Stimulated activated memory B cell treated with anti-CD40 and anti-IgM and Interleukin-4, amounts not matched to agents 10 μg/mL and 1 μg/mL and 100 μg/mL, for 72 hours (primary cell): Measurements from ENCODE around the gene MEOX2.

ENCODE experiments used
- ATAC-seq: fragments of 150-1000 bp; cut with Tn5 transposase; 2 replicates; pipeline ENCODE4 v1.10.0; 2021
- H3K27ac Mint-ChIP-seq: one replicate; pipeline ENCODE4 v1.8.0; 2022; ENCODE audit warnings: mild to moderate bottlenecking, mixed read lengths
- H3K27me3 Mint-ChIP-seq: one replicate; pipeline ENCODE4 v1.8.0; 2022; ENCODE audit warnings: mixed read lengths
- H3K36me3 Mint-ChIP-seq: one replicate; pipeline ENCODE4 v1.8.0; 2022; ENCODE audit warnings: mixed read lengths
- H3K4me1 Mint-ChIP-seq: one replicate; pipeline ENCODE4 v1.8.0; 2022; ENCODE audit warnings: mixed read lengths
- H3K4me3 Mint-ChIP-seq: one replicate; pipeline ENCODE4 v1.8.0; 2022; ENCODE audit warnings: mild to moderate bottlenecking, moderate library complexity, mixed read lengths
- H3K9me3 Mint-ChIP-seq: one replicate; pipeline ENCODE4 v1.8.0; 2022; ENCODE audit warnings: mixed read lengths

Gene MEOX2

DNA sequence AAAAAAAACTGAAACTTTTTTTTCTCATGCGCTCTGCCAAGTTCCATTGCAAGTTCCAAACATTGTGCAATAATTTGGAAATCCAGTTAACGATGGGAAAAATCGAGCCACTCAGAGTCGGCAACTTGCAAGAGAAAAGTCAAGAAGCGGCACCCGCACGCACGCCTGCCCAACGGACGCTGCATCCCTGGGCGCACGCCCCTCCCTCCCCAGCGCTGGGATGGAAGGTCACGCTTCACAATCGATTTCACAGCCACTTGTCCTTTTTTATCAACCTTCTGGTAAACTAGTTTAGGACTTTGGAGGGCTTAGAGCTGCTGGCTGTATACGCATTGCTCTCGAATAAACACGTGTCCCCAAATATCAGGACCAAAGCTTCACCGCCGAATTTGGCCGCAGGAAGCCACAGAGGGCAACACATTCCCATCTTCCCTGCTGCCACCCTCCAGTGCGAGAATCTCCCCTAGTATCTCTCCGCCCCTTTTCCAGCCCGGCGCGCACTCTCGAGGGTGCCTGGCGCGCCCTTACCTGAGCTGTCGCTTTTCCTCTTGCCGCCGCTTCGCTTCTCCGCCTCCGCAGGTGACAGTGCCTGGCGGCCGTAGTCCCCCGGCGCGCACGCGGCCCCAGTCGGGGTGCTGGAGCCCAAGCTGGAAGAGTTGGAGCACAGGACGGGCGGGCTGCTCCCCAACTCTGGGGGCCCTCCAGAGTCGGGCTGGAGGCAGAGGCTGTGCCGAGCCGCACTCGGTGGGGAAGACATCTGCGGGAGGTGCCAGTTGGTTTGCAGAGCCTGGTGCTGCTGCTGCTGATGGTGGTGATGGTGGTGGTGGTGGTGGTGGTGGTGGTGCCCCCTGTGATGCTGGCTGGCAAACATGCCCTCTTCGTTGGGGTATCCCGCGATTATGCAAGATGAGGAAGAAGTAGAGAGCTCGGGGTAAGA, 857 bp downstream of the MEOX2 start:
- no peaks in the 10 kb centered on the region for H3K36me3 Mint-ChIP-seq
- no peak for ATAC-seq

DNA sequence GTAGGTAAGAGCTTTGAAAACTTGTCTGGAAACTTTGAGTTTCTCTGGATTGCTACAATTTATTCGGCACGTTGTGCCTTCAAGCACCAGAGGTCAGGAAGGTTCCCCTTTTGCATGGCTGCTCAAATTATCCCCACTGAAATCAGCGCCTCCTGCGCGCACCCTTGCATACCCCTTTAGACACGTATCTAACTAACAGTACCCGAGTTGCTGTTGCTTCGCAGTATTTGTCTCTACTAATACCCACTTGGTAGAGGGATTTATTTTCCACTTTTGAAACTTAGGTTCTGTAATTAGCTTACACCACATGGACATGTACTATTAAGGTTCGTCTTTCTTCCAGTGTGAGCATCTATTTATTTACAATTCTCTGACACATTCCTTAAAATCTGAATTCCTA, 1.6 kb downstream of the MEOX2 start:
- Mint-ChIP-seq H3K36me3 (no peaks in the 10 kb centered on the region), H3K9me3 (no peaks in the 10 kb centered on the region), H3K4me3 (no peak overlapping the region), H3K27ac (no peak overlapping the region), H3K4me1 (no peaks in the 10 kb centered on the region), H3K27me3 (peaks cover 35% of the 10 kb centered on the region)
- ATAC-seq: no peak

More for the DNA sequence above, 857 bp downstream of the MEOX2 start:
- Mint-ChIP-seq H3K9me3 (no peaks in the 10 kb centered on the region), H3K4me3 (no peak overlapping the region), H3K4me1 (no peaks in the 10 kb centered on the region), H3K27me3 (peaks cover 35% of the 10 kb centered on the region), H3K27ac (no peak overlapping the region)

DNA sequence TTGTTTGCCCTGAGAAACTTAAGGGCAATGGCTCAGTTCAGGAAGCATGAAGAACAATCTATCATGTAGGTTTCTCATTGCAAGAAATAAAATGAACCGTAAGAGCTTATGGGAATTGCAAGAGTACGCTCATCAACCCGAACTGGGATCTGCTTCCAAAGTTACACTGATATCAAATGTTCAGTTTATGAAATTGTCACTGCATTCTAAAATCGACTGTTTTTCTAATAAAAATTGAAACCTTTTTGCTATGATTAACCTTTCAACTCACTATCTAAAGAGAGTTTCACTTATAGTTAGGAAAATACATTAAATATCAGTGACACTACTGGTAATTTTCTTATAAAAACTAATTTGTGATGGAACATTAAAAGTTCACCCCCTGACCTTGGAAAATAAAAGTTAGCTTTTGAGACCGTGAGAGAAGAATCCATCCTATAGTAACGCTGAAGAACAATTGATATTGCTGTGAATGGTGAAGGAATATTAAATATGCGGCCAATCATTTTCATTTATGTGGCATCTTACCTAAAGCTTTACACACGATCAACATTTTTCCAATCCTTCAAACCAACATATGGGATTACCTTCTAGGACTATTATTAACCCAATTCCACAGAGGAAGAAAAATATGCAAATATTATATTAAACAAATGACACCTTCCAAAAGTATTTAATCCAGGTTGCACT, 2.2 kb downstream of the MEOX2 start:
- H3K27ac Mint-ChIP-seq: no peak overlapping the region
- peaks cover 35% of the 10 kb centered on the region for H3K27me3 Mint-ChIP-seq
- no peaks in the 10 kb centered on the region for H3K9me3 Mint-ChIP-seq
- no peak for ATAC-seq
- no peaks in the 10 kb centered on the region for H3K36me3 Mint-ChIP-seq
- no peak overlapping the region for H3K4me3 Mint-ChIP-seq
- H3K4me1 Mint-ChIP-seq: no peaks in the 10 kb centered on the region

DNA sequence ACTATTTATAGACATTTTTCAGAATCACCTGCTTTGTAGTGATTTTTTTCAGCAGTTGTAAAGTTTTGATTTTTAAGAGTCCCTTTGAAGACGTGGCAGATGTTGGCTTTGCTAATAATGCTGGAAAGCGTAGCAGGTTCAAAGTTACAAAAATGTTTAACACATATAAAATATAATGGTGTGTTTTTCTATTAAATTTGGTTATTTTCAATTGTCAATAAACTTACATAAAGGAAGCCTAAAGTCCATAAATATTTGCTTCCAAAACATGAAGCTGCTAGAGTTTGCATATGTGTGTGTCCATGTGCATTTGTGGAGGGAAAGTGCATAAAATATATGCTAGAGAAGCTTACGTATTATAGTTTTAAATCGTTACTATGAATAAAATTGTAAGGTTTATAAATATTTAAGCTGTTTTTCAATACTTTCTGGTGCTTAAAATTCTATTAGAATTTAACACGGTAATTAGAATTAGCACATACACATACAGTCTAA, 3.7 kb downstream of the MEOX2 start:
- no peaks in the 10 kb centered on the region for H3K4me1 Mint-ChIP-seq
- H3K27me3 Mint-ChIP-seq: peaks cover 25% of the 10 kb centered on the region
- H3K27ac Mint-ChIP-seq: no peak overlapping the region
- no peaks in the 10 kb centered on the region for H3K9me3 Mint-ChIP-seq
- no peak overlapping the region for H3K4me3 Mint-ChIP-seq
- no peak for ATAC-seq
- no peaks in the 10 kb centered on the region for H3K36me3 Mint-ChIP-seq

DNA sequence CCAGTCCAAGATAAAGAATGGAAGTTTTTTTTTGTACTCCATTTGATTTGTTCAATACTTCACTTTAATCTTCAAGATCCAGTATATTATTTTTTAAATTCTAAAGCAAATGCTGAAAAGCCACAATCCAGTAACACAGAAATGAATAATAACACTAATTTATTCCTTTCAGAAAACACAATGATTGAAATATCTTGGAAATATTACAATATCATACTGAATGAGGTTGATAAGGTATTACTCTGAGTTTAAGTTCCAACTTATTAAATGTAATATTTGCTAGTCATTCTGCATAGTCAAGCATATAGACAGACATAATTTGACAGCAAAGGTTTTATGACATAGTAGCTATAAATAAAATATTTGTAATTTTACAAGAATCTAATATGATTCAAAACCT, 4.4 kb downstream of the MEOX2 start:
- no peaks in the 10 kb centered on the region for H3K9me3 Mint-ChIP-seq
- no peak overlapping the region for H3K4me3 Mint-ChIP-seq
- H3K36me3 Mint-ChIP-seq: no peaks in the 10 kb centered on the region
- no peak overlapping the region for H3K27ac Mint-ChIP-seq
- ATAC-seq: no peak
- H3K4me1 Mint-ChIP-seq: no peaks in the 10 kb centered on the region
- H3K27me3 Mint-ChIP-seq: peaks cover 18% of the 10 kb centered on the region

DNA sequence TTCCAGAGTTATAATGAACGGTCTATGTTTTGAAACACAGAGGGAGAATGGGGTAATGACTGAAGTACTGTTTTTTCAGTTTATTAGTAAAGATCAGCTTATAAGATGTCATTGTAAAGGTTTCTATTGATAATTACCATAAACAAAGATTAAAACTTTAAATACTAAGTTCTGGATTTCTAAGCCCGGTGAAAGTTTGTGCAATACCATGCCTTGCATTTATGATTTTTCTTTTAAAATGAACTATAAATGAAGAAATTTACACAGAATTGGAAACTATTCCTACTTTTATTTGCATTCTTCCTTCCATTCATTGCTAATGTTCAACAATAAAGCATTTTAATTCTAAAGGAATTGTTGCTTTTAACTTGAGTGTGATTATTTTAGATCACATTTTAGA, 4.9 kb downstream of the MEOX2 start:
- H3K4me3 Mint-ChIP-seq: no peak overlapping the region
- ATAC-seq: no peak
- H3K4me1 Mint-ChIP-seq: no peaks in the 10 kb centered on the region
- H3K27ac Mint-ChIP-seq: no peak overlapping the region
- H3K9me3 Mint-ChIP-seq: no peaks in the 10 kb centered on the region
- no peaks in the 10 kb centered on the region for H3K36me3 Mint-ChIP-seq
- peaks cover 13% of the 10 kb centered on the region for H3K27me3 Mint-ChIP-seq

DNA sequence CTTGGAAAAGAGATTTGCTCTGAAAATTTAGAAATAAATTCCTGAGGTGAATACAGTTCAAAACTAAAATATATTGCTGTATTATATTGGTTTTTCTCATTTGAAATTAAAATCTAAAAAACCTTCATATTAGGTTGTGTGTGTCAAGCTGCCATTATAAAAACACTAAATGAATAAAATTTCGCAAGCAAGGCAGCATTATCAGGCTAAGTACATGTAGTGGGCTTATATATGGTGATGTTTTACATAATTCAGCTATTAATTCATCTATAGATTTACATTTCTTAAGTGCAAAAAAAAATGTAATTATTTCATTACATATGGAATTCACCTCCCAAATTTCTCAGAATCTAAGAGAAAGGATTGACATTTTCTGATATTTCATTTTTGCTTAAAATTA, 5.3 kb downstream of the MEOX2 start:
- ATAC-seq: no peak
- Mint-ChIP-seq H3K4me1 (no peaks in the 10 kb centered on the region), H3K9me3 (no peaks in the 10 kb centered on the region), H3K4me3 (no peak overlapping the region), H3K27me3 (peaks cover 9% of the 10 kb centered on the region), H3K27ac (no peak overlapping the region), H3K36me3 (no peaks in the 10 kb centered on the region)

DNA sequence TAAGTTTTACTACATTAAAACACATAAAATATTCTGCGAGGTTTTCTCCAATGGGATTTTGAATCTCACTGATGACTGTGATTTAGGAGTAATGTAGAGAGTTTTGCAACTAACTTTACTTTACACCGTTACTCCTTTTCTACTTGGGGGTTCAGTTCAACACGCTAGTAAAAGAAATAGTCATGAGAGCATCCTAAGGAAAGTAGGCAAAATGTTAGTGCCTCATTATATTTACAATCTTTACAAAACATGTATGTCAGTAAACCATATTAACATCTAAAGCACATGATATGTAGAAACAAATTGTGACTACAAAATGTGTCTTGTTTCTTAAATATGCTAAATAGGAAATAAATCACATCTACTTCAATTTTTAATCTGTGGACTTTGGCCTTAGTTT, 6.0 kb downstream of the MEOX2 start:
- no peak overlapping the region for H3K4me3 Mint-ChIP-seq
- ATAC-seq: no peak
- no peak overlapping the region for H3K27ac Mint-ChIP-seq
- no peaks in the 10 kb centered on the region for H3K36me3 Mint-ChIP-seq
- peaks cover 1% of the 10 kb centered on the region for H3K27me3 Mint-ChIP-seq
- H3K4me1 Mint-ChIP-seq: no peaks in the 10 kb centered on the region
- H3K9me3 Mint-ChIP-seq: no peaks in the 10 kb centered on the region

DNA sequence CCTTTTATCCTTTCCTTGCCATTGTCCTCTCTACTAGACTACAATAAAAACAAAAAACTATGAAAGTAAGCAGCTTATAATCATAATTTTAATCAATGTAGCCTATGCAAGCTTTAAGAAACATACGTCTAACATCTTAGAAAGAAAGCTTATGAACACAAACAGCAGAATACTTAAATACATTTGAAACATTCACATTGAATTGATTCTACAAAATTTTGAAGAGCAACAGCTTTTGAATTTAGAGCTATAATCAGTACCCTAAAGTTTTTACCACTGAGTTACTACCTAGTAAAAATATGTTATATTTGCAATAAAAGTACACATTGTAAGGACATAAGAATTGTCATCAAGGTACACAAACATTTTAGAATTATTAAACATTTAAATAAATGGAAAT, 7.2 kb downstream of the MEOX2 start:
- no peaks in the 10 kb centered on the region for H3K36me3 Mint-ChIP-seq
- no peak overlapping the region for H3K27ac Mint-ChIP-seq
- H3K4me1 Mint-ChIP-seq: no peaks in the 10 kb centered on the region
- H3K9me3 Mint-ChIP-seq: peaks cover 3% of the 10 kb centered on the region
- H3K4me3 Mint-ChIP-seq: no peak overlapping the region
- no peak for ATAC-seq
- no peaks in the 10 kb centered on the region for H3K27me3 Mint-ChIP-seq

DNA sequence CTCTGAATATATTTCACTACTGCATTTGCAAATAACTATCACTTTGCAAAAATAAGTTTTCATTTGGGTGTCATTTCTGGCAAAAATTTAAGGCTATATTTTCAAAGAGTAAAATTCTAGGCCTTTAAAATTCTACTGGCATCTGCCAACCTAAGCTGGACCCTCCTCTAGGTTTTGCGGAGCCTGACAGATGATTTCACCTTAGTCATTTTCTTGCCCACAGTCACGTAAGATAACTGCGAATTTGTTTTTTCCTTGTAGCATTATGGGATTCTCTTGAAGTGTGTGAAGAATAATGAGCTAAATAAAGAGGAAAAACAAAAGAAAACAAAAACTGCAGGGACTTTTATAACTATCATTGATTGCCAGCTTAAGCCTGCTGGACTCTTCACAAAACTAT, 7.8 kb downstream of the MEOX2 start:
- no peaks in the 10 kb centered on the region for H3K4me1 Mint-ChIP-seq
- no peak for ATAC-seq
- H3K9me3 Mint-ChIP-seq: peaks cover 5% of the 10 kb centered on the region

DNA sequence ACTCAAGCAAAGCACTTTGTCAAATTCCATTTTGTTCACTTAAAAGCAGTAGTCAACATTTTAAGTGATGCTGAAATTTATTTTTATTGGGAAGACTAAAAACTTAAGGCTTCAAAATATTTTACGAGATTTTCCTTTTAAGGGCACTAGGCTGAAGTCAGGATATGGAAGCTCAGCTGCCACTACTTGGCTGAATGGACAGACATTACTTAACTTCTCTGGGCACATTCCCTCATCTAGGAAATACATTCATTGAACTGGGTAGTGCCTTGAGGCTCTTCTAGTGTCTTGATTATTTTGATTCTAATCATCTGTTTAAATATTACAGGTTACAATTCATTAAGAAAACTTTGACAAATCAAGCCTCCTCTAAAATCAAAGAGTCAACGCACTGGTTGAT, 11.1 kb downstream of the MEOX2 start:
- ATAC-seq: no peak
- Mint-ChIP-seq H3K9me3 (peaks cover 10% of the 10 kb centered on the region), H3K27me3 (no peaks in the 10 kb centered on the region), H3K4me3 (no peak overlapping the region), H3K4me1 (no peaks in the 10 kb centered on the region), H3K36me3 (no peaks in the 10 kb centered on the region), H3K27ac (no peak overlapping the region)

More for the DNA sequence above, 7.8 kb downstream of the MEOX2 start:
- Mint-ChIP-seq H3K27ac (no peak overlapping the region), H3K36me3 (no peaks in the 10 kb centered on the region), H3K4me3 (no peak overlapping the region), H3K27me3 (no peaks in the 10 kb centered on the region)

DNA sequence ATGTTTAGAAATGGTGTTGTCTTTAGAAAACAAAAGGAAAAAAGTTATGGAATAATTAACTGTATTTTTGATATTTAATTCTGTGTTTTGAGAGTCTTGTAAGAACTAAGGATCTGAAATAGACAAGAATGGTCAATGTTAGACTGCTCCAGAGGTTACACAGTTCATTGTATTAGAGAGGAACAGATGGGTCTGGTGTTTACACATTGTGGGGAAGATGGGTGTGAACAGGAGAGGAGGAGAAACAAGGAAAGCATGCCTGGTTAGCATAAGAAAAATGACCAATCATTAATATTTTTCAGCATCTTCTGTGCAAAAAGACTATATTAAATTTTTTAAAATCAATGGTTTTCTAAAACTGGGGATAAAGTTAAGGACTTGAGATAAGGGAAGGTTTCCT, 11.9 kb downstream of the MEOX2 start:
- no peak overlapping the region for H3K4me3 Mint-ChIP-seq
- no peaks in the 10 kb centered on the region for H3K4me1 Mint-ChIP-seq
- H3K27me3 Mint-ChIP-seq: no peaks in the 10 kb centered on the region
- ATAC-seq: no peak
- H3K27ac Mint-ChIP-seq: no peak overlapping the region
- peaks cover 10% of the 10 kb centered on the region for H3K9me3 Mint-ChIP-seq
- H3K36me3 Mint-ChIP-seq: no peaks in the 10 kb centered on the region

DNA sequence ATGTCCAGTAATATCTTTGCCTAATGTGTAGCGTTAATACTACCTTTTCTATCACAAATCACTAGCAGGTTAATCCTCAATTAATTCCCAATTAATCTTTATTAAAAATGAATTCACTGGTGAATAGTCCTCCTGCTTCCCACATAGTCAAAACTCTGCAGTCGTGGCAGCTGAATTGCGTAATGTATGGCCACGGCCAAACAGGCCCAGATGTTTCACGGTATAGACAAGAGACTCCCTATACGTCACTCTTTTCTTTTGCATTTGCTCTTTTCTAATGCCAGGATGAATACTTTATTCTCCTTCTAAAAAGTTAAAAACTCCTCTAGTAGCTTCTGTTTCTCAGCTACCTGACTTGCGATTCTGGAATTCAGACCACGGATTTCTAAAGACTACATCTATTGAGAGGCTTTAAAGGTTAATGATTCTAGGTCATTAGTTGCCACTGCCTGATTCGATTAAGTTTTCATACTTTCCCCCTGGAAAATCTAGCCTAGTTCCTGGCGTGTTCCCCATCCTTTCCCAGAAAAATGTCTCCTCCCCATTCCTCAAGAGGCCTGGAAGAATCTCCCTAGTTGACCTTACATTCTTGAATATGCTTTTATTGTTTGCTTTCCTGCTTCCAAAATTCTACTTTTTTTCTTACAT, 16.9 kb downstream of the MEOX2 start:
- ATAC-seq: no peak
- H3K4me3 Mint-ChIP-seq: no peak overlapping the region
- no peaks in the 10 kb centered on the region for H3K36me3 Mint-ChIP-seq
- H3K4me1 Mint-ChIP-seq: no peaks in the 10 kb centered on the region
- peaks cover 11% of the 10 kb centered on the region for H3K9me3 Mint-ChIP-seq
- H3K27ac Mint-ChIP-seq: no peak overlapping the region
- no peaks in the 10 kb centered on the region for H3K27me3 Mint-ChIP-seq

DNA sequence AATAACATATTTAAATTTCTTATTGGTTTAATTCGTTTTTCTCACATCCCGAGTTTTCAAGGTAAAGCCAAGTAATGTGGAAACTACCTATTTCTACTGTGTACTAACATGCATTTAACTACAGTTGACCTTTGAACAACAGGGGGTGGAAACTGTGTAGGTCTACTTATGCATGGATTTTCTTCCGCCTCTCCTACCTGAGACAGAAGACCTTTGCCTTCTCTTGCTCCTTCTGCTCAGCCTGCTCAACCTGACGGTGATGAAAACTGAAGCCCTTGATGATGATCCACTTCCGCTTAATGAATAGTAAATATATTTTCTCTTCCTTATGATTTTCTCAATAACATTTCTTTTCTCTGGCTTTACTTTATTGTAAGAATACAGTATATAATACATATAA, 18.5 kb downstream of the MEOX2 start:
- Mint-ChIP-seq H3K9me3 (peaks cover 5% of the 10 kb centered on the region), H3K27me3 (no peaks in the 10 kb centered on the region), H3K36me3 (no peaks in the 10 kb centered on the region), H3K27ac (no peak overlapping the region), H3K4me3 (no peak overlapping the region), H3K4me1 (no peaks in the 10 kb centered on the region)
- no peak for ATAC-seq

DNA sequence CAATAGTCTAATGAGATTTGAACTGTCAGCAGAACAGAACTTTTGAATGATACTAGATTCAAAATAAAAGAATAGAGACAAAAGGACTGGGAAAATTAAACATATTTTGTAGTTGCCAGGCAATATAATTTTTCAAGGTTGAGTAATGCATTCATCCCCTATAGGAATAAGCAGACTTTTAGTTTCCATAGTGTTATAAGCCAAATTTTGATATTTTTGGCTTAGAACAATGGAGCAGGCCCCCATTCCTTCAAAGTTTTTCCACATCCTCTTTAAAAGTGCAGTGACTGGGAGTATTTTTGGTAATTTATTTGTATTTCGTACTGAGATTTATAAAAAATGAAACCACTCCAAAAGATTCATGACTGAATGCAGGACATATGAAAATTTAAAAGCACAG, 24.0 kb downstream of the MEOX2 start:
- Mint-ChIP-seq H3K36me3 (no peaks in the 10 kb centered on the region), H3K27me3 (no peaks in the 10 kb centered on the region), H3K4me1 (no peaks in the 10 kb centered on the region), H3K27ac (no peak overlapping the region), H3K4me3 (no peak overlapping the region), H3K9me3 (no peaks in the 10 kb centered on the region)
- no peak for ATAC-seq
